Rectal smooth muscle tissue (tissue), 1 donor: Measurements from ENCODE around the gene ZHX3.

ENCODE experiments used
- H3K27ac ChIP-seq: one replicate; pipeline ENCODE4 v1.7.0; 2013; ENCODE audit warnings: low read depth, low read length, inconsistent platforms
- H3K27me3 ChIP-seq: one replicate; pipeline ENCODE4 v1.7.0; 2013; ENCODE audit warnings: low read length; ENCODE audit not compliant: control insufficient read depth, insufficient read depth
- H3K36me3 ChIP-seq: one replicate; pipeline ENCODE4 v1.7.0; 2013; ENCODE audit warnings: low read length; ENCODE audit not compliant: control insufficient read depth, insufficient read depth
- H3K4me1 ChIP-seq: one replicate; pipeline ENCODE4 v1.7.0; 2013; ENCODE audit warnings: low read length; ENCODE audit not compliant: control insufficient read depth, insufficient read depth
- H3K4me3 ChIP-seq: one replicate; pipeline ENCODE4 v1.7.0; 2013; ENCODE audit warnings: low read length
- H3K9ac ChIP-seq: one replicate; pipeline ENCODE4 v1.7.0; 2013; ENCODE audit warnings: low read length

The ZHX3 gene

DNA sequence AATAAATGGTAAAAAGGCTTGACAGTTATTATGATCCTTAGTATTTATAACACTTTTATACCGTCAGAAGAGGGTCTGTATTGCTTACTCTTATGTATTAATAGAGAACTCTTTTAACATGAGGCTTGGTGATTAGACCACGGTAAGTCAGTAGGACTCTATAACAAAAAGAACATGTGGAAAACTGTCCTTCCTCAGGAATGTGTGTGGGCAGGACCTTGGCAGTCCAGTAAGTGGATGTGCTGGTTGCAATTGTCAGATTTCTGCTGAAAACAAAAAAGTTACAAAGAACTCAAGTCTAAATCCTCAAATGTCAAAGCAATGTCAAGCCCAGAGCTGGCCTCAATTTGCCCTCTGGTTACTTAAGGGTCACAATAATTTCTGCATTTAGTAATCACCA lies 99.1 kb downstream of the ZHX3 start:
- H3K27ac ChIP-seq, result no peak overlapping the region
- H3K36me3 ChIP-seq, result no peaks in the 10 kb centered on the region
- no peak overlapping the region for H3K9ac ChIP-seq
- no peak overlapping the region for H3K4me3 ChIP-seq
- peaks cover 8% of the 10 kb centered on the region for H3K4me1 ChIP-seq
- no peaks in the 10 kb centered on the region for H3K27me3 ChIP-seq

GRCh38 chr20:41217422-41217821 lies 100.1 kb downstream of the ZHX3 start:
- H3K27ac ChIP-seq, result no peak overlapping the region
- H3K27me3 ChIP-seq, result no peaks in the 10 kb centered on the region
- H3K9ac ChIP-seq, result no peak overlapping the region
- no peak overlapping the region for H3K4me3 ChIP-seq
- no peaks in the 10 kb centered on the region for H3K36me3 ChIP-seq
- H3K4me1 ChIP-seq, result peaks cover 7% of the 10 kb centered on the region

DNA sequence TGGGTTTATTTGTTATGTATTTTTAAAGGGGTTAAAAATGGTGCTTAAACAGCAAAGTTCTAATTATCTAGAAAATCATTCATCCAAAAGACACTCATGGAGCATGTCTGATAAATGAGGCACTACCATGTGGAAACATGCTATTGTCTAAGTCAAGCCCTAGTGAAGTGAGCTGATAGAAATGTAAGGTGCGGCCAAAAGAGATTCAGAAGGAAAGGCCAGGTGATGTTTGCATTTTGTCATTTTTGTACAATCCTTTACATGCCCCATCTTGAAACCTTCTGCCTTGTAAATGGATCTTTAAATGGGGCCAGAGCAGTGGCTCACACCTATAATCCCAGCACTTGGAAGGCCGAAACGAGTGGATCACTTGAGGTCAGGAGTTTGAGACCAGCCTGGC lies 102.9 kb downstream of the ZHX3 start:
- no peak overlapping the region for H3K4me3 ChIP-seq
- H3K4me1 ChIP-seq, result no peaks in the 10 kb centered on the region
- no peak overlapping the region for H3K9ac ChIP-seq
- H3K36me3 ChIP-seq, result no peaks in the 10 kb centered on the region
- H3K27ac ChIP-seq, result no peak overlapping the region
- no peaks in the 10 kb centered on the region for H3K27me3 ChIP-seq

DNA sequence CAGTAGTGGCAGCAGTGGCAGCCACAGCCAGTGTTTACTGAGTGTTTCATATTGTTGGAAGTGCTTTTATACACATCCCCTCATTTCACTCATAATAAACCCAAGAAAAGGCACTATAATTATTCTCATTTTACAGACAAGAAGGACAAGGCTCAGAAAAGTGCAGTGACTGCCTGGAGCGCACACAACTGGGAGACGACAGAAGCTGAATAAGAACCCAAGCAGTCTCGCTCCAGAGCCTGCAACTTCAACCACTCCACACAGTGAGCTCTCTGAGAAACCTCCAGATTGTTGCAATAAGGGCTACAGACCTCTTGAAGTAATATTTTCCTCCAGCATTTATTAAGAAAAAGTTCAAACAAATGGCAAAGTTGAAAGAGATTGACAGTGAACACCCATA lies 103.3 kb downstream of the ZHX3 start:
- no peak overlapping the region for H3K9ac ChIP-seq

GRCh38 chr20:41213150-41213820 lies 104.2 kb downstream of the ZHX3 start:
- Histone ChIP-seq H3K36me3 (no peaks in the 10 kb centered on the region), H3K27ac (no peak overlapping the region), H3K9ac (no peak overlapping the region)

More for the DNA sequence above, 103.3 kb downstream of the ZHX3 start:
- Histone ChIP-seq H3K4me3 (no peak overlapping the region), H3K27me3 (no peaks in the 10 kb centered on the region), H3K36me3 (no peaks in the 10 kb centered on the region), H3K4me1 (no peaks in the 10 kb centered on the region), H3K27ac (no peak overlapping the region)

DNA sequence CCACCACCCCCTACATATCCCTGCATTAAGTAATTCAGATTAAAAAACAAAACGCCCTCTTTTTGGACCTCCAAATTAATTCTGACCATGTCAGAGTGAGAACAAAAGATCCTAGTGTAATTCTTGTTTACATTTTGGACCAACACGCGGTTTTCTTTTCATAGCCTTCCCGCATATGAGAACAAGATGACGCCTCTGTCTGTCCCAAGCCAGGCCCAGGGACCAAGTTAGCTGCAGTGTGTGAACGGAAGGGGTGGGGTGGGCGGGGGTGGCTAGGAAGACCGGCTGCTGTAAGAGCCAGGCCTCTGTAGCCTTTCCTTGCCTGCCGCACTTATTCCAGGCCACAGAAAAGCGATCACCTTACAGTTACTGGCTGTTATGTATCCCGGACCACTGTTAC lies 112.2 kb downstream of the ZHX3 start:
- Histone ChIP-seq H3K36me3 (peaks cover 8% of the 10 kb centered on the region), H3K4me3 (no peak overlapping the region), H3K27ac (no peak overlapping the region), H3K9ac (no peak overlapping the region), H3K4me1 (no peaks in the 10 kb centered on the region), H3K27me3 (no peaks in the 10 kb centered on the region)

More at GRCh38 chr20:41213150-41213820, 104.2 kb downstream of the ZHX3 start:
- Histone ChIP-seq H3K4me1 (no peaks in the 10 kb centered on the region), H3K27me3 (no peaks in the 10 kb centered on the region), H3K4me3 (no peak overlapping the region)

GRCh38 chr20:41204304-41205265 lies 112.9 kb downstream of the ZHX3 start:
- no peak overlapping the region for H3K9ac ChIP-seq
- no peaks in the 10 kb centered on the region for H3K27me3 ChIP-seq

GRCh38 chr20:41203660-41204059 lies 113.9 kb downstream of the ZHX3 start:
- no peaks in the 10 kb centered on the region for H3K4me1 ChIP-seq
- H3K36me3 ChIP-seq, result peaks cover 8% of the 10 kb centered on the region
- no peak overlapping the region for H3K27ac ChIP-seq
- H3K9ac ChIP-seq, result no peak overlapping the region
- no peak overlapping the region for H3K4me3 ChIP-seq
- H3K27me3 ChIP-seq, result no peaks in the 10 kb centered on the region

More at GRCh38 chr20:41204304-41205265, 112.9 kb downstream of the ZHX3 start:
- Histone ChIP-seq H3K36me3 (peaks cover 8% of the 10 kb centered on the region), H3K4me3 (no peak overlapping the region), H3K4me1 (no peaks in the 10 kb centered on the region), H3K27ac (no peak overlapping the region)

GRCh38 chr20:41202426-41202825 lies 115.1 kb downstream of the ZHX3 start:
- Histone ChIP-seq H3K9ac (no peak overlapping the region), H3K27me3 (no peaks in the 10 kb centered on the region), H3K4me1 (no peaks in the 10 kb centered on the region), H3K36me3 (peaks cover 8% of the 10 kb centered on the region), H3K27ac (no peak overlapping the region), H3K4me3 (no peak overlapping the region)

- Histone ChIP-seq H3K4me1 (no peaks in the 10 kb centered on the region), H3K27me3 (no peaks in the 10 kb centered on the region), H3K4me3 (no peak overlapping the region), H3K9ac (no peak overlapping the region), H3K36me3 (peaks cover 8% of the 10 kb centered on the region), H3K27ac (no peak overlapping the region)
Measured at GRCh38 chr20:41201760-41202159, 115.8 kb downstream of the ZHX3 start.

DNA sequence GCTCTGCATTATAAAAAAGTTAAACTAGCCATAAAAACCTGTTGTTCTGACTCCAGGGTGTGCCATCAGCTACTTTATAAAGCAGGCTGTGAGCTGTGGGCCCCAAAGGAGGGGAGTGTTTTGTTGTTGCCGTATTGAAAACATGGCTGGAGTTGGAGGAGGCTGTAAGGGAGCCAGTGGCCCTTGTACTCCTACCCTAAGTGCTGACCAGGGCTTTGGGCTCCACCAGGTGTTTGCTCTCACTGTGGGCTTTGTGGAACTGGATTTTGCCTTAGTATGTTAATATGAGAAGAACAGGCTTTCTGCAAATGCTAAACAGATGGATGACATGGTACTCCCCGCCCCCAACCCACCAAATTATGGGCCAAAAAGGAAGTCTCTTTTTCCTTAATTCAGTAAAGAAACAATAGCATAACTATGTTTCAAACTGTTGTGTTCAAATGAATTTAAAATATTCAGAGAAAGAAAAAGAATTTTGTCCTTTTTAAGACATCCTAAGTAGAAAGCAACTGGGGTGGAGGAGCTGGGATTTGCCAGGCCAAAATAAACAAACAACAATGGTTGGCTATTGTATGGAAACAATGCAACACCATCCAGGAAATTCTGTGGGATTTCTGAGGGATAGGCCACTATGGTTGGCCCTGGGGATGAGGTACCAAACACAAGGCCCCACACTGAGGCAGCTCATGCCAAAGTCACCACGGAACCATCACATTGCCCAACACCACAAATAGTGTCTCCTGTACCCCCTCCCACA lies 116.9 kb downstream of the ZHX3 start:
- Histone ChIP-seq H3K9ac (no peak overlapping the region), H3K4me3 (no peak overlapping the region), H3K4me1 (no peaks in the 10 kb centered on the region), H3K27ac (no peak overlapping the region), H3K27me3 (no peaks in the 10 kb centered on the region), H3K36me3 (peaks cover 8% of the 10 kb centered on the region)

DNA sequence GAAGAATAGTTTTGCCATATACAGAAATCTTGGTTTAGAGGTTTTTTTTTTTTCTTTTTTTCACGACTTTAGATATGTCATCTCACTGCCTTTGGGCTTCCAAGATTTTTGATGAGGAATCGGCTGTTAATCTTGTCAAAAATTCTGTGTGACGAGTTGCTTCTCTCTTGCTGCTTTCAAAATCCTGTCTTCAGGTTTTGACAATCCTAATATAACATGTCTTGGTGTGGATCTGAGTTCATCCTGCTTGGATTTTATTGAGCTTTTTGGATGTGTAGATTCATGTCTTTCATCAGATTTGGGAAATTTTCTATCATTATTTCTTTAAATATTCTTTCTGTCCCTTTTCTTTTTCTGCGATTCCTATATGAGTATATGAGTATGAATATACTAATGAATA lies 119.1 kb downstream of the ZHX3 start:
- Histone ChIP-seq H3K9ac (no peak overlapping the region), H3K27me3 (no peaks in the 10 kb centered on the region), H3K27ac (no peak overlapping the region), H3K4me3 (no peak overlapping the region), H3K36me3 (peaks cover 2% of the 10 kb centered on the region), H3K4me1 (no peaks in the 10 kb centered on the region)
